Body of pancreas (tissue), 4 donors: ENCODE data around the gene MGRN1.

ENCODE experiments used
- CTCF ChIP-seq, 7 experiments: fragments of 450-650 bp in 4 of 7; fragments of 200-600 bp in 3 of 7; sonication (generic) in 3 of 7; IDR thresholded peaks; one replicate each; pipeline ENCODE4 v1.5.1; 2016 to 2019; ENCODE audit warnings: antibody characterized with exemption in 7 of 7
- POLR2A ChIP-seq, 3 donors: fragments of 450-650 bp; IDR thresholded peaks; one replicate each; pipeline ENCODE4 v1.6.1; 2016; ENCODE audit warnings: antibody characterized with exemption in 3 of 3, mild to moderate bottlenecking in 2 of 3

- TF ChIP-seq CTCF (IDR thresholded peaks at IDR 0.05) (no peak), POLR2A (IDR thresholded peaks at IDR 0.05) (no peak)
These were observed 16.6 kb upstream of the MGRN1 start for GRCh38 chr16:4607841-4608703.
